ENCODE measurements around the gene ZNF688. TPM values are rescaled to one million over a fixed set of nuclear protein-coding genes. Genes with fewer than 3 reads are reported as not detected.

ZNF688 gene
- total and polyA plus RNA-seq, 2 of the 13 experiments (the other 11 are each of a cell fraction or from before 2014, with no cell fraction given) = 2.4 to 5.4 TPM

- TF ChIP-seq ZNF407 (CRISPR knock-in tag; IDR thresholded peaks at IDR 0.05; ENCODE audit: not compliant biosample characterization) (peak; percentile 91), SRSF4 (IDR thresholded peaks at IDR 0.05; ENCODE audit: low read depth, low read length, poor library complexity, severe bottlenecking) (no peak), BRD4 (CRISPR knock-in tag; IDR thresholded peaks at IDR 0.05) (no peak), ETS1 (CRISPR knock-in tag; IDR thresholded peaks at IDR 0.05) (peak; percentile 40; the same call in 1 of the 2 replicates), NR0B2 (CRISPR knock-in tag; IDR thresholded peaks at IDR 0.05) (peak; percentile 8; the same call in 1 of the 2 replicates), ZXDC (CRISPR knock-in tag; IDR thresholded peaks at IDR 0.05) (peak; percentile 23; the same call in 1 of the 2 replicates), HDAC6 (IDR thresholded peaks at IDR 0.05; ENCODE audit: low read depth, low read length) (no peak), ZNF616 (CRISPR knock-in tag; IDR thresholded peaks at IDR 0.05; ENCODE audit: low read depth) (0 out of 2 replicates have a peak, but pooled peaks have one; percentile 75), XRCC5 (optimal IDR thresholded peaks at IDR 0.05; ENCODE audit: low read length) (no peak), MIER3 (CRISPR knock-in tag; IDR thresholded peaks at IDR 0.05; ENCODE audit: borderline replicate concordance) (no peak), MYNN (CRISPR knock-in tag; IDR thresholded peaks at IDR 0.05; ENCODE audit: low read depth) (no peak; the same call in none of the 2 replicates), RNF219 (CRISPR knock-in tag; IDR thresholded peaks at IDR 0.05) (peak; percentile 56; the same call in 1 of the 2 replicates)
Measured at GRCh38 chr16:30534368-30535105, 37.0 kb downstream of the ZNF688 start, which contains the start of gene ZNF747 (continued).

Data from HepG2 (cell line).